Kidney (tissue), 14 donors: ENCODE measurements around the gene SLC25A26. TPM values are rescaled to one million over a fixed set of nuclear protein-coding genes. Genes with fewer than 3 reads are reported as not detected.

ENCODE experiments used
- DNase-seq, 5 donors: peaks; one replicate each; pipeline ENCODE4 v3.0.0-alpha.2; 2013 to 2020
- FAIRE-seq: peaks from 2 replicates; lab custom pipeline; 2012; peaks lifted over from hg19 to GRCh38; lab: Jason Lieb, UNC
- H3K27ac ChIP-seq, 2 donors: one replicate each; pipeline ENCODE4 v1.7.0; 2013; ENCODE audit warnings: low read depth in 2 of 2, low read length in 2 of 2, inconsistent platforms in 1 of 2
- H3K27me3 ChIP-seq: one replicate; pipeline ENCODE4 v1.7.1; 2013; ENCODE audit warnings: low read length, inconsistent platforms; ENCODE audit not compliant: control insufficient read depth, insufficient read depth
- H3K36me3 ChIP-seq, 3 donors: one replicate each; pipeline versions ENCODE4 v1.7.0 to v1.7.1; 2013; ENCODE audit warnings: low read length in 3 of 3, control low read depth in 1 of 3, inconsistent platforms in 1 of 3; ENCODE audit not compliant: insufficient read depth in 3 of 3, control insufficient read depth in 2 of 3
- H3K4me1 ChIP-seq, 3 donors: one replicate each; pipeline versions ENCODE4 v1.7.0 to v1.7.1; 2013; ENCODE audit warnings: low read length in 3 of 3, inconsistent platforms in 1 of 3, low read depth in 1 of 3; ENCODE audit not compliant: control insufficient read depth in 2 of 3, insufficient read depth in 2 of 3
- H3K4me3 ChIP-seq, 3 donors: one replicate each; pipeline versions ENCODE4 v1.7.0 to v1.8.1; 2013; ENCODE audit warnings: low read length in 3 of 3, control low read depth in 1 of 3, inconsistent platforms in 1 of 3
- H3K9ac ChIP-seq, 3 donors: one replicate each; pipeline versions ENCODE4 v1.7.0 to v1.7.1; 2013; ENCODE audit warnings: low read length in 3 of 3, control low read depth in 1 of 3, inconsistent platforms in 1 of 3
- H3K9me3 ChIP-seq, 3 donors: one replicate each; pipeline versions ENCODE4 v1.7.0 to v1.7.1; 2013; ENCODE audit warnings: low read length in 3 of 3, control low read depth in 1 of 3, inconsistent platforms in 1 of 3; ENCODE audit not compliant: control insufficient read depth in 2 of 3, insufficient read depth in 1 of 3
- CTCF ChIP-seq: IDR thresholded peaks from 3 replicates; pipeline ENCODE4 v1.5.1; 2012; ENCODE audit warnings: mild to moderate bottlenecking, moderate library complexity, borderline replicate concordance; ENCODE audit not compliant: insufficient read depth; ENCODE audit errors: extremely low read depth
- intact Hi-C: fragments of 100-400 bp; cut with DNase I; formaldehyde crosslinking; loops from one replicate; pipeline ENCODE4 v1.11.1; 2022
- polyA plus RNA-seq: library from polyadenylated mRNA; stranded (reverse); fragments of 350-450 nt; fragmentation: Illumina TruSeq; extraction: RNeasy Lipid Tissue Mini Kit (QIAGEN cat#74804); gene quantifications from one replicate; pipeline ENCODE4 v1.2.3, GENCODE V29; 2014; ENCODE audit warnings: low read depth, low replicate concordance; ENCODE audit not compliant: insufficient read depth
- total RNA-seq: library from RNA; stranded (reverse); fragmentation: NEBNext Ultra II Directional; extraction: Animal tissue kit (Norgen Biotek cat#: 25700); gene quantifications from one replicate; pipeline ENCODE4 v1.2.1, GENCODE V29; 2021
- donor health status: control.
- donor health status: control.
- donor health status: control.
- donor health status: control.
- donor health status: control.
- donor health status: DM: yes; HTN: yes; CAD: no.
- donor health status: Normal renal cell carcinoma (clear cell type).

The SLC25A26 gene
- total and polyA plus RNA-seq, 2 donors from 2014 or later = 23.9 to 25.4 TPM

- H3K4me3 ChIP-seq = no peak overlapping the region
- no peak for TF ChIP-seq CTCF
- no peaks in the 10 kb centered on the region for H3K4me1 ChIP-seq
- no peaks in the 10 kb centered on the region for H3K27me3 ChIP-seq
- intact Hi-C loops = no loop called here
- no peak for FAIRE-seq
- H3K27ac ChIP-seq = no peak overlapping the region
- H3K36me3 ChIP-seq = no peaks in the 10 kb centered on the region
- H3K9ac ChIP-seq = no peak overlapping the region
- H3K9me3 ChIP-seq = no peaks in the 10 kb centered on the region
- DNase-seq = no peak
Observed at GRCh38 chr3:66261355-66261754, 40.6 kb downstream of the SLC25A26 start.

GRCh38 chr3:66265649-66266048 is 44.8 kb downstream of the SLC25A26 start:
- H3K9ac ChIP-seq = no peak overlapping the region
- H3K4me3 ChIP-seq = no peak overlapping the region
- no peak for TF ChIP-seq CTCF
- H3K9me3 ChIP-seq = no peaks in the 10 kb centered on the region
- FAIRE-seq = no peak
- no peak overlapping the region for H3K27ac ChIP-seq
- no peaks in the 10 kb centered on the region for H3K36me3 ChIP-seq
- intact Hi-C loops = no loop called here
- no peak for DNase-seq
- no peaks in the 10 kb centered on the region for H3K27me3 ChIP-seq
- no peaks in the 10 kb centered on the region for H3K4me1 ChIP-seq

- FAIRE-seq = no peak
- Histone ChIP-seq H3K4me1 (peaks cover 0 to 2% (median 0%) of the 10 kb centered on the region in 3 donors), H3K27me3 (no peaks in the 10 kb centered on the region), H3K27ac (no peak overlapping the region), H3K9ac (no peak overlapping the region), H3K36me3 (no peaks in the 10 kb centered on the region), H3K9me3 (no peaks in the 10 kb centered on the region), H3K4me3 (no peak overlapping the region)
- DNase-seq = no peak
- intact Hi-C loops = no loop called here
- TF ChIP-seq CTCF = no peak
Observed at GRCh38 chr3:66266551-66266950, 45.8 kb downstream of the SLC25A26 start.

GRCh38 chr3:66267031-66267430 is 46.2 kb downstream of the SLC25A26 start:
- no peak for TF ChIP-seq CTCF
- no peak for DNase-seq
- peaks cover 0 to 2% (median 0%) of the 10 kb centered on the region in 3 donors for H3K4me1 ChIP-seq
- H3K4me3 ChIP-seq = no peak overlapping the region
- no peak overlapping the region for H3K27ac ChIP-seq
- H3K36me3 ChIP-seq = no peaks in the 10 kb centered on the region
- H3K9ac ChIP-seq = no peak overlapping the region
- H3K9me3 ChIP-seq = no peaks in the 10 kb centered on the region
- H3K27me3 ChIP-seq = no peaks in the 10 kb centered on the region
- FAIRE-seq = no peak
- intact Hi-C loops = no loop called here
